ENCODE results near the gene RPL35. TPM values are rescaled to one million over a fixed set of nuclear protein-coding genes. Genes with fewer than 3 reads are reported as not detected.

RPL35 gene
- total and polyA plus RNA-seq, 2 donors (not counting 1 experiment from before 2014, with no cell fraction given) = 1,593 to 1,957 TPM

DNA sequence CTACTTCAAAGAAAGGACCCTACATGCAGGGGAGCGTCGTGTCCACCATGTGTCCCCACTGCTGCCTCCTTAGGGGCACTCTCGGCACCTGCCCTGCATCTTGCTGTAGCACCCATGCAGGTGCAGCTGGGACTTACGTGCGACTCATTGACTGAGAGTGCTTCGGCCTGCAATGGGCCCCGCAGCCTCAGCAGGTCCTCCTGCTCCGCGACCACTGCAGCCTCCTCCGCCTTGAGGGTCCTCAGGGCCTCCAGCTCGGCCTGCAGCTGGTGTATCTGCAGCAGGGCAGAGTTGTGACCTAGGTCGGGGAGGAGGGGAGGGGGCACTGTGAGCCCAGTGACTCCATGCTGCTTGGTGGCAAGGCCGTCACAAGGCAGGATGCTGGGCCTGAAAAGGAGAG, 27.2 kb upstream of the RPL35 start:
- no peaks in the 10 kb centered on the region for H3K79me2 ChIP-seq (ENCODE audit: control insufficient read depth, insufficient read depth, low read length)
- no peak overlapping the region for H3K9ac ChIP-seq (ENCODE audit: insufficient read depth, low read length)
- no peaks in the 10 kb centered on the region for H3K9me3 ChIP-seq (ENCODE audit: control insufficient read depth, insufficient read depth, low read depth, low read length)
- H3K4me1 ChIP-seq (ENCODE audit: control insufficient read depth, extremely low read depth, insufficient read depth, low read length) = no peaks in the 10 kb centered on the region
- TF ChIP-seq CTCF (conservative IDR thresholded peaks at IDR 0.05 in 1 of 2, IDR thresholded peaks at IDR 0.05 in 1 of 2; ENCODE audit: low read depth in 1 of 2, low read length in 2 of 2) (no peak), EZH2 (IDR thresholded peaks at IDR 0.05; ENCODE audit: low read length, missing control alignments) (no peak)
- H3K36me3 ChIP-seq (ENCODE audit: control insufficient read depth, insufficient read depth, low read length) = peaks cover 13% of the 10 kb centered on the region
- no peak overlapping the region for H3K4me3 ChIP-seq (replicated peaks in 1 of 4; ENCODE audit: control extremely low read depth in 1 of 4, insufficient read depth in 1 of 4, low read depth in 3 of 4, low read length in 4 of 4)
- H2AFZ ChIP-seq (ENCODE audit: low read length) = no peak overlapping the region
- H3K27ac ChIP-seq (ENCODE audit: insufficient read depth, low read length) = no peak overlapping the region
- no peaks in the 10 kb centered on the region for H3K27me3 ChIP-seq (ENCODE audit: control insufficient read depth, insufficient read depth, low read length)
- no peaks in the 10 kb centered on the region for H4K20me1 ChIP-seq (ENCODE audit: control insufficient read depth, extremely low read depth, insufficient read depth, low read length)
- no peak for DNase-seq (ENCODE audit: low read depth in 2 of 2)
- no peak overlapping the region for H3K4me2 ChIP-seq (ENCODE audit: extremely low read depth, insufficient read depth, low read length)

DNA sequence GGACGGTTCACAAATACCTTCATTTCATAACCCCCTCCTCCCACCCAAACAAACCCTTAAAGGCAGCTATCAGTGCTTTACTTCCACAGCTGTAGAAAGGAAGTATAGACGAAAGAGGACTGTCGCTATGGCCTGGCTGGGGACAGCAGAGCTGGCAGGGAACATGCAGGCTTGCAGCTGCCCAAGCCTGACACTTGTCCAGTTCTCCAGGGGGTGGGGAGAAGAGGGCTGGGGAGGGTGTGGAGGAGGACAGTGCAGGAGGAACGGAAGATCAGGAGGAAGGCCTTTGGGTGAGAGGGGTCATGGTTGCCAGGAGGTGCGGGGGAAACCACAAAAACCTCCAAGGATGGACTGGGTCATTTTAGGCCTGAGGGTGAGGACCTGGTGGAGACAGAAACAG, 26.1 kb upstream of the RPL35 start:
- peaks cover 11% of the 10 kb centered on the region for H3K36me3 ChIP-seq (ENCODE audit: control insufficient read depth, insufficient read depth, low read length)
- no peak overlapping the region for H3K4me3 ChIP-seq (replicated peaks in 1 of 4; ENCODE audit: control extremely low read depth in 1 of 4, insufficient read depth in 1 of 4, low read depth in 3 of 4, low read length in 4 of 4)
- no peak overlapping the region for H3K4me2 ChIP-seq (ENCODE audit: extremely low read depth, insufficient read depth, low read length)
- no peak overlapping the region for H3K9ac ChIP-seq (ENCODE audit: insufficient read depth, low read length)
- no peak for TF ChIP-seq CTCF (conservative IDR thresholded peaks at IDR 0.05 in 1 of 2, IDR thresholded peaks at IDR 0.05 in 1 of 2; ENCODE audit: low read depth in 1 of 2, low read length in 2 of 2)
- no peak for TF ChIP-seq EZH2 (IDR thresholded peaks at IDR 0.05; ENCODE audit: low read length, missing control alignments)
- H3K4me1 ChIP-seq (ENCODE audit: control insufficient read depth, extremely low read depth, insufficient read depth, low read length) = no peaks in the 10 kb centered on the region
- H3K9me3 ChIP-seq (ENCODE audit: control insufficient read depth, insufficient read depth, low read depth, low read length) = no peaks in the 10 kb centered on the region
- H3K27me3 ChIP-seq (ENCODE audit: control insufficient read depth, insufficient read depth, low read length) = no peaks in the 10 kb centered on the region
- no peaks in the 10 kb centered on the region for H3K79me2 ChIP-seq (ENCODE audit: control insufficient read depth, insufficient read depth, low read length)
- no peak for DNase-seq (ENCODE audit: low read depth in 2 of 2)
- no peaks in the 10 kb centered on the region for H4K20me1 ChIP-seq (ENCODE audit: control insufficient read depth, extremely low read depth, insufficient read depth, low read length)
- no peak overlapping the region for H3K27ac ChIP-seq (ENCODE audit: insufficient read depth, low read length)
- H2AFZ ChIP-seq (ENCODE audit: low read length) = no peak overlapping the region

DNA sequence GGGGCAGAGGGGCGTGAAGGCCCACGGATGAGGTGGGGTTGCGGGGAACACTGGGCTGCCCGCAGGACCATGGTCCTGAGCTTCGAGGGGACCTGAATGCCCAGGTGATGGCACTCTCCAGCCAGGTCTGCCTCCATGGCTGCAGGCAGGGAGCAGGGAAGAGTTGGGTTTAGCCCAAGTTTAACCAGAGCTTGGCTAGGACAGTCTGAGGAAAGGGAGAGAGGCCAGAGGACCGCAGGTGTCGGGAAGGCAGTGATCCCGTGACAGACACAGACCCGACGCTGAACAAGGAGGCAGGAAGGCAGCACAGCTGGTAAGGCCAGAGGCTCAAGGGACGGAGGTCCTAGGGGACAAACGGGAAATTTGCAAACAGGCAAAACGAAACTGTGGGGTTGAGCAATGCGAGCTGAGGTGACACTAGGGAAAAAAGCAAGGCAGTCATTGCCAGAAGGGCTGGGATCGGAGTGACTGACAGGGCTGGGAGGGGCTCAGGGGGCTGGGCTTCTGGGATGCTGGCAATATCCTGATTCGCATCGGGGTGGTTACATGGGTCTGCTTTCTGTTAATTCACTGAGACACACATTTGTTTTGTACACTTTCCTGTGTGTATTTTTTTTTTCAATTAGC, 25.2 kb upstream of the RPL35 start:
- no peaks in the 10 kb centered on the region for H3K27me3 ChIP-seq (ENCODE audit: control insufficient read depth, insufficient read depth, low read length)
- no peaks in the 10 kb centered on the region for H3K9me3 ChIP-seq (ENCODE audit: control insufficient read depth, insufficient read depth, low read depth, low read length)
- H3K4me3 ChIP-seq (replicated peaks in 1 of 4; ENCODE audit: control extremely low read depth in 1 of 4, insufficient read depth in 1 of 4, low read depth in 3 of 4, low read length in 4 of 4) = no peak overlapping the region
- H3K4me1 ChIP-seq (ENCODE audit: control insufficient read depth, extremely low read depth, insufficient read depth, low read length) = no peaks in the 10 kb centered on the region
- no peak overlapping the region for H2AFZ ChIP-seq (ENCODE audit: low read length)
- H4K20me1 ChIP-seq (ENCODE audit: control insufficient read depth, extremely low read depth, insufficient read depth, low read length) = no peaks in the 10 kb centered on the region
- no peak for DNase-seq (ENCODE audit: low read depth in 2 of 2)
- no peaks in the 10 kb centered on the region for H3K79me2 ChIP-seq (ENCODE audit: control insufficient read depth, insufficient read depth, low read length)
- no peak for TF ChIP-seq EZH2 (IDR thresholded peaks at IDR 0.05; ENCODE audit: low read length, missing control alignments)
- TF ChIP-seq CTCF (conservative IDR thresholded peaks at IDR 0.05 in 1 of 2, IDR thresholded peaks at IDR 0.05 in 1 of 2; ENCODE audit: low read depth in 1 of 2, low read length in 2 of 2) = no peak
- no peak overlapping the region for H3K4me2 ChIP-seq (ENCODE audit: extremely low read depth, insufficient read depth, low read length)
- H3K9ac ChIP-seq (ENCODE audit: insufficient read depth, low read length) = no peak overlapping the region
- no peak overlapping the region for H3K27ac ChIP-seq (ENCODE audit: insufficient read depth, low read length)
- H3K36me3 ChIP-seq (ENCODE audit: control insufficient read depth, insufficient read depth, low read length) = peaks cover 16% of the 10 kb centered on the region
